ENCODE measurements around the gene MROH7. TPM values are rescaled to one million over a fixed set of nuclear protein-coding genes. Genes with fewer than 3 reads are reported as not detected.

The MROH7 gene
- total and polyA plus RNA-seq, 3 experiments from 2014 or later, result not detected

DNA sequence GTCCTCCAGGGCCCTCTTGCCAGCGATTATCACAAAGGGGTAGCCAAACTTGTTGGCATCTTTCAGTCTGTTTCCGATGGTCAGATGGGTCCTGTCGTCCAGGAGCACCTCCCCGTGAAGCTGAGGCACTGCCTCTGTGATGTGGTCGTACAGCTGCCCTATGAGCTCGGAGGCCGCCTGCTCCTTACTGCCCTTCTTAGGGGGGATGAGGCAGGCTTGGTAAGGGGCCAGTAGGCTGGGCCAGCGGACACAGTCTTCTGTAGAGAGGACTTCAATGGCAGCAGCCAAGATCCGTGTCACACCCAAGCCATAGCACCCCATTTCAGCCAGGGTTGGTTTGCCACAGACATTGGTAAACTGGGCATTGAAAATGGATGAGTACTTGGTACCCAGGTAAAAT, 116.2 kb downstream of the MROH7 start:
- CTCF ChIA-PET, result no interaction called here
- no peaks in the 10 kb centered on the region for H3K9me3 ChIP-seq (ENCODE audit: low read length)
- H3K36me3 Mint-ChIP-seq, result peaks cover 0 to 37% (median 6%) of the 10 kb centered on the region in 3 donors
- peaks cover 2 to 11% (median 3%) of the 10 kb centered on the region in 3 donors for H3K4me1 Mint-ChIP-seq
- H3K27me3 ChIP-seq (ENCODE audit: insufficient read depth, low read length, poor library complexity, severe bottlenecking), result no peaks in the 10 kb centered on the region
- peaks cover 0 to 2% of the 10 kb centered on the region in 2 donors for H3K27me3 Mint-ChIP-seq
- no peak overlapping the region for H3K27ac ChIP-seq (ENCODE audit: low read depth, low read length)
- H3K36me3 ChIP-seq (ENCODE audit: insufficient read depth, low read length), result no peaks in the 10 kb centered on the region
- H3K4me3 ChIP-seq (ENCODE audit: low read length), result no peak overlapping the region
- no peaks in the 10 kb centered on the region for H3K4me1 ChIP-seq (ENCODE audit: insufficient read depth, low read length)
- POLR2A ChIA-PET, result no interaction called here
- no peaks in the 10 kb centered on the region for H3K9me3 Mint-ChIP-seq
- H3K4me3 Mint-ChIP-seq, result no peak overlapping the region
- H3K27ac Mint-ChIP-seq, result no peak overlapping the region
- DNase-seq, result no peak

DNA sequence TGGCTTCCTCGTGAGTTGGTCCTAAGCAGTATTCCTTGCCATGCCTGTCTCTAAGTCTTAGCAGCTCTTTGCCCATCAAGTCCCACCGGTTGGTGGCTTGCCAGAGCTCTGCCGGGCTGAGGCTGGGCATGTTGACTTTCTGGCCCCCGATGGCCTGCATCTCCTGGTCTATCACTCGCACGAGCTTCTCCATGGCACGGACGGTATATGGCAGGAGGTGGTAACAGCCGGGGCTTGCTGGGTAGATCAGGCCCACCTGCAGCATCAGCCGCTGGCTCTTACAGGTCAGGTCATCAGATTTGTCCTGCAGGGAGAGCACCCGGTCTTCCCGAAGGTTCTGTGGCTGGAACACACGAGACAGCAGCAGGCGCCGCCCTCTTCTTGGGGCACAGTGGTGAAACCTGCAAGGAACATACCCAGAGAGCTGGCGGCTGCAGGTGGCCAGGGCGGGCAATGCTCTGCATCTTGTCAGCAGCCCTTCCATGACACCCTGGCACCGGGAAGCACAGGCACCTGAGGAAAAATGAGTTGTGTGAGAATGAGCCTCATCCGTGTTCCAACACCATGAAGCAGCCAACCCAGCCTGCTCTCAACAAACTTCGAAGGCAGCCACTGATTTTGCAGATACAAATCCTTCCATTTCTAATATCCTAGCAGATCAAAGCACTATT, 117.2 kb downstream of the MROH7 start:
- Histone ChIP-seq H3K9me3 (ENCODE audit: low read length) (no peaks in the 10 kb centered on the region), H3K27ac (ENCODE audit: low read depth, low read length) (no peak overlapping the region), H3K4me1 (ENCODE audit: insufficient read depth, low read length) (peaks cover 6% of the 10 kb centered on the region), H3K27me3 (ENCODE audit: insufficient read depth, low read length, poor library complexity, severe bottlenecking) (no peaks in the 10 kb centered on the region), H3K36me3 (ENCODE audit: insufficient read depth, low read length) (no peaks in the 10 kb centered on the region), H3K4me3 (ENCODE audit: low read length) (no peak overlapping the region)
- H3K9me3 Mint-ChIP-seq, result no peaks in the 10 kb centered on the region
- CTCF ChIA-PET, result interaction anchor here (1.3 kb wide), 1 partner anchor 42 kb away, joined by 4 read pairs; the partner anchor contains the start of gene TTC22
- DNase-seq, result no peak
- H3K4me3 Mint-ChIP-seq, result no peak overlapping the region
- H3K27ac Mint-ChIP-seq, result no peak overlapping the region
- peaks cover 0 to 37% (median 6%) of the 10 kb centered on the region in 3 donors for H3K36me3 Mint-ChIP-seq
- peaks cover 0 to 2% of the 10 kb centered on the region in 2 donors for H3K27me3 Mint-ChIP-seq
- peaks cover 9 to 21% (median 11%) of the 10 kb centered on the region in 3 donors for H3K4me1 Mint-ChIP-seq
- POLR2A ChIA-PET, result no interaction called here

Other genes starting within 250 kb of the MROH7 start
- 10 to 100 TPM; 41.6 to 52.7 TPM for gene SSBP3, start 235.4 kb upstream of the MROH7 start, total RNA-seq
- gene SSBP3, start 235.4 kb upstream of the MROH7 start, polyA plus RNA-seq, result 17.6 TPM
- gene ACOT11, start 93.6 kb upstream of the MROH7 start, total RNA-seq, result under 1 TPM; 0.37 to 0.58 TPM
- gene ACOT11, start 93.6 kb upstream of the MROH7 start, polyA plus RNA-seq, result 0.09 TPM
- not detected for gene FAM151A, start 18.3 kb upstream of the MROH7 start, total RNA-seq
- not detected for gene FAM151A, start 18.3 kb upstream of the MROH7 start, polyA plus RNA-seq
- gene TTC4, start 74.1 kb downstream of the MROH7 start, total RNA-seq, result 10 to 100 TPM; 47.0 to 47.5 TPM
- 23.8 TPM for gene TTC4, start 74.1 kb downstream of the MROH7 start, polyA plus RNA-seq
- gene PARS2, start 122.7 kb downstream of the MROH7 start, total RNA-seq, result 1 to 10 TPM; 7.9 to 8.2 TPM
- 3.2 TPM for gene PARS2, start 122.7 kb downstream of the MROH7 start, polyA plus RNA-seq
- gene TTC22, start 159.5 kb downstream of the MROH7 start, total RNA-seq, result 1 to 10 TPM; 2.8 to 2.9 TPM
- gene TTC22, start 159.5 kb downstream of the MROH7 start, polyA plus RNA-seq, result 5.6 TPM
- 10 to 100 TPM; 54.6 to 59.8 TPM for gene DHCR24, start 245.4 kb downstream of the MROH7 start, total RNA-seq
- 2.6 TPM for gene DHCR24, start 245.4 kb downstream of the MROH7 start, polyA plus RNA-seq